Heart right ventricle (tissue), 16 donors: ENCODE data around the gene CLEC4G. TPM values are rescaled to one million over a fixed set of nuclear protein-coding genes. Genes with fewer than 3 reads are reported as not detected.

Experiments
- ATAC-seq, 8 donors: fragments of 200-7000 bp; cut with Tn5 transposase; one replicate each; pipeline ENCODE4 v1.9.1; 2020; ENCODE audit warnings: mild to moderate bottlenecking in 8 of 8, moderate library complexity in 8 of 8, moderate number of reproducible peaks in 1 of 8
- DNase-seq, 2 donors: peaks; one replicate each; pipeline ENCODE4 v3.0.0-alpha.2; 2020
- H3K27ac ChIP-seq, 10 donors: fragments of 200-600 bp; sonication (generic) in 2 of 10; one replicate each; pipeline versions ENCODE4 v1.5.0 to v1.8.0; 2020 to 2022; ENCODE audit warnings: mild to moderate bottlenecking in 3 of 10
- H3K27me3 ChIP-seq, 7 donors: fragments of 200-600 bp; one replicate each; pipeline ENCODE4 v1.8.0; 2021 to 2022; ENCODE audit warnings: mild to moderate bottlenecking in 2 of 7
- H3K36me3 ChIP-seq, 9 donors: fragments of 200-600 bp; sonication (generic) in 1 of 9; one replicate each; pipeline versions ENCODE4 v1.5.0 to v1.8.0; 2020 to 2022; ENCODE audit warnings: mild to moderate bottlenecking in 2 of 9
- H3K4me1 ChIP-seq, 9 donors: fragments of 200-600 bp; sonication (generic) in 1 of 9; one replicate each; pipeline versions ENCODE4 v1.5.0 to v1.8.0; 2020 to 2022; ENCODE audit warnings: mild to moderate bottlenecking in 4 of 9
- H3K4me3 ChIP-seq, 10 donors: fragments of 200-600 bp; sonication (generic) in 2 of 10; one replicate each; pipeline versions ENCODE4 v1.5.0 to v1.8.0; 2020 to 2022; ENCODE audit warnings: mild to moderate bottlenecking in 7 of 10, moderate library complexity in 2 of 10
- H3K9me3 ChIP-seq, 11 donors: fragments of 200-600 bp in 10 of 11; sonication (generic) in 2 of 11; one replicate each; pipeline versions ENCODE4 v1.5.0 to v1.8.0; 2013 to 2022; ENCODE audit warnings: mild to moderate bottlenecking in 2 of 11, control low read depth in 1 of 11, moderate library complexity in 1 of 11
- WGBS, 2 donors: extraction: QIAGEN DNeasy Blood & Tissue Kit; methylation state at CpG; one replicate each; pipeline ENCODE4 v1.1.7; 2013; ENCODE audit warnings: inconsistent platforms in 1 of 2; 5-methylcytosine and 5-hydroxymethylcytosine counted together
- intact Hi-C, 10 donors: fragments of 100-400 bp; cut with DNase I; formaldehyde crosslinking; loops; one replicate each; pipeline versions ENCODE4 v1.11.1 to v1.14.2; 2022
- polyA plus RNA-seq, 2 donors: library from polyadenylated mRNA; stranded (reverse); fragments of 200-250 nt; gene quantifications; one replicate each; pipeline ENCODE4 v1.2.3, GENCODE V29; 2013
- total RNA-seq, 10 donors: library from RNA; stranded (reverse); fragmentation: NEBNext Ultra II Directional in 3 of 10; extraction: Animal tissue kit (Norgen Biotek cat#: 25700) in 3 of 10; gene quantifications; one replicate each; pipeline versions ENCODE4 v1.2.1 to v1.2.4, GENCODE V29; 2021 to 2023
- TF ChIP-seq, protein P1 (sequence below), 9 donors: fragments of 200-600 bp; sonication (generic) in 2 of 9; IDR thresholded peaks; one replicate each; pipeline versions ENCODE4 v1.5.0 to v1.8.0; 2021 to 2022; ENCODE audit warnings: antibody characterized with exemption in 9 of 9, mild to moderate bottlenecking in 5 of 9, moderate library complexity in 1 of 9
- donor health status: Arrhythmogenic right ventricular cardiomyopathy.
- donor health status: ischemic (EF 13 %, LVEDD 7.1; RV severe dilation, severe dysfunction).
- donor health status: healthy with polysubstance abuse.
- donor health status: DM: no; HTN: yes; CAD: no.
- donor health status: DM: no; HTN: no; CAD: no.
- donor health status: ischemic (EF 25% LVEDD 6.9; RV normal size, moderate dysfunction).
- donor health status: ischemic (EF 25% LVEDD 5.7; RV mildly dilated, moderate dysfunction).
- donor health status: healthy.
- donor health status: DM: yes; HTN: yes; CAD: no.
- donor health status: Ischemic cardiomyopathy.
- donor health status: ischemic (EF 35%, LVEDD 5.7; RV mildly dilated, moderate dysfunction).
- donor health status: nonischemic (EF 11% LVEDD 7.7; RV severe dilation, severe dysfunction).
- donor health status: DM: yes; HTN: yes; CAD: no.
- donor health status: PGD.
- donor health status: ischemic (EF 29% LVEDD 5.4; RV normal size, mild dysfunction).
- donor health status: nonischemic (EF 23%, LVEDD 6.1; RV moderate dilation, normal function).

Gene CLEC4G
- total and polyA plus RNA-seq, 12 donors: 0.20 to 4.2 (median 0.73) TPM; not detected in 3

DNA sequence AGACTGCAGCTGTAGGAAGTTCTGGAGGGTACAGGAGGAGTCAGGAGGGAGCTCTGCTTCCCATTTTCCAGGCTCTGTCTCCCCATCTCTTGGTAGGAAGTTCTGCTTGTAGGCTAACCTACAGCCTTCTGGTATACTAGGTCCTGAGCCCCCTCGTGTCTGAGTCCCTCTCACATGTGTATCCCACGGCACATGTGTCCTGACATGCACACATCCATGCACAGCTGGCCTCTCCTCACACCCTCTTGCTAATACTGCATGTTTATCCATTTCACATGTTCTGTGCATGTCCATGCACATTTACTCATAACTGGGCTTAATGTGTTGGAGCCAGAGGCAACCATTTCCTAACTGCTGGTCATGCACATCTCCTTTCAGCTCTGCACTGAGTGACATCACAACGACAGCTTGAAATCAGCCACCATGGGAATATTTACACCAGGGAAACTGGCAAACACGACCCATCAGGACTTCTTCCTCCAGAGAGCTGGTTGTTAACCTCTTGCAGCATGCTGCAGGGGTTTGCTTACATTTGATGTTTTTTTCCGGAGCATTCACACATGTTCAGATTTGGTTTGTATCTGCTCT, 12.4 kb upstream of the CLEC4G start:
- 69 to 74% methylated on average over 5 of the region's 5 CpGs for WGBS, 2 donors
- DNase-seq (no peak), ATAC-seq (no peak)
- peak overlapping the region in 1 of 10 donors; percentile 29 for H3K4me3 ChIP-seq
- no peaks in the 10 kb centered on the region for H3K36me3 ChIP-seq
- TF ChIP-seq, protein P1, sequence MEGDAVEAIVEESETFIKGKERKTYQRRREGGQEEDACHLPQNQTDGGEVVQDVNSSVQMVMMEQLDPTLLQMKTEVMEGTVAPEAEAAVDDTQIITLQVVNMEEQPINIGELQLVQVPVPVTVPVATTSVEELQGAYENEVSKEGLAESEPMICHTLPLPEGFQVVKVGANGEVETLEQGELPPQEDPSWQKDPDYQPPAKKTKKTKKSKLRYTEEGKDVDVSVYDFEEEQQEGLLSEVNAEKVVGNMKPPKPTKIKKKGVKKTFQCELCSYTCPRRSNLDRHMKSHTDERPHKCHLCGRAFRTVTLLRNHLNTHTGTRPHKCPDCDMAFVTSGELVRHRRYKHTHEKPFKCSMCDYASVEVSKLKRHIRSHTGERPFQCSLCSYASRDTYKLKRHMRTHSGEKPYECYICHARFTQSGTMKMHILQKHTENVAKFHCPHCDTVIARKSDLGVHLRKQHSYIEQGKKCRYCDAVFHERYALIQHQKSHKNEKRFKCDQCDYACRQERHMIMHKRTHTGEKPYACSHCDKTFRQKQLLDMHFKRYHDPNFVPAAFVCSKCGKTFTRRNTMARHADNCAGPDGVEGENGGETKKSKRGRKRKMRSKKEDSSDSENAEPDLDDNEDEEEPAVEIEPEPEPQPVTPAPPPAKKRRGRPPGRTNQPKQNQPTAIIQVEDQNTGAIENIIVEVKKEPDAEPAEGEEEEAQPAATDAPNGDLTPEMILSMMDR (IDR thresholded peaks at IDR 0.05): no peak
- intact Hi-C loops: no loop called here
- H3K4me1 ChIP-seq: peaks cover 0 to 3% (median 0%) of the 10 kb centered on the region in 9 donors
- peaks cover 0 to 4% (median 0%) of the 10 kb centered on the region in 11 donors for H3K9me3 ChIP-seq
- peaks cover 0 to 33% (median 11%) of the 10 kb centered on the region in 7 donors for H3K27me3 ChIP-seq
- H3K27ac ChIP-seq: no peak overlapping the region

DNA sequence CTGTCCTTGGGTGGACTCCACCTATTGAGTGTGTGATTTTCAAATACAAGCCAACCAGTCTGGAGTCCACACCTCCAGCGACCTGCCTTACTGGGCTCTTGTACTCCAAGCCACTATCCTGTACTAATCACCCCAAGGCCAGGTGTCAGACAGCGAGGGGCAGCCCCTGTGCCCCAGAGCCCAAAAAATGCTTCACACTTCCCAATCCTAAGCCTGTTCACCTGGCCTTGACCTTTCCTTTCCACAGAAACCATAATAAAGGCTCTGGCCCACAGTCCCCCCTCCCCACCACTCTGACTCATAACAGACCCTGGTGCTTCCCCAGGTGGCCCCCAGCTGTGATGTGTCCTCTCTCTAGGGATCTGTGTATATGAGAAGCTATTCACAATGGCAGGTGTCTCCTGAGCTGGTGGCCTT, 11.5 kb upstream of the CLEC4G start:
- Histone ChIP-seq H3K27me3 (peaks cover 0 to 30% (median 13%) of the 10 kb centered on the region in 7 donors), H3K9me3 (peaks cover 0 to 4% (median 0%) of the 10 kb centered on the region in 11 donors)
- WGBS, 2 donors: 67 to 78% methylated on average over 2 of the region's 2 CpGs

DNA sequence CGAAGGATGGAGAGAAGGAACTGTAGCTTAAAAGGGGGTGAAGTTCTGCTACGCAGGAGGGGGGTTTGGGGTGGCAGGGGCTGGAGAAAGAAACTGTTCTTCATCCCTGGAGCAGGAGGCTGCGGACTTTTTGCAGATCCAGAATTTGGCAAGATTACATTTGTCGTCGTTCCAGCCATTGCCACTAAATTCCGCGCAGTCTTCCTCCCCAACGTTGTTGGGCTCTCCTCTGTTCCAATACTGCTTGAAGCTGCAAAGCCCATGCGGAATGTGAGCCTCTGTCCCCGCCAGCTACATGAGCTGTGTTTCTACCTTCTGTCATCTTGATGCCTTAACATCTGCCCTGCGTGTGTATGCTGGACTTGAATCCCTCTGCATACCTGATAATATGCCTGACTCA, 11.1 kb upstream of the CLEC4G start:
- Histone ChIP-seq H3K36me3 (no peaks in the 10 kb centered on the region), H3K4me1 (peaks cover 0 to 7% (median 0%) of the 10 kb centered on the region in 9 donors), H3K27ac (no peak overlapping the region), H3K4me3 (no peak overlapping the region), H3K27me3 (peaks cover 0 to 25% (median 9%) of the 10 kb centered on the region in 7 donors), H3K9me3 (peaks cover 0 to under 1% (median 0%) of the 10 kb centered on the region in 11 donors)
- ATAC-seq (no peak), DNase-seq (no peak)
- intact Hi-C loops: no loop called here
- TF ChIP-seq, protein P1 (IDR thresholded peaks at IDR 0.05): no peak
- 73 to 80% methylated on average over 11 of the region's 11 CpGs for WGBS, 2 donors

More for the DNA sequence above, 11.5 kb upstream of the CLEC4G start:
- Histone ChIP-seq H3K27ac (no peak overlapping the region), H3K4me1 (peaks cover 0 to 7% (median 0%) of the 10 kb centered on the region in 9 donors), H3K36me3 (no peaks in the 10 kb centered on the region), H3K4me3 (no peak overlapping the region)
- intact Hi-C loops: no loop called here
- no peak for DNase-seq
- ATAC-seq: no peak
- TF ChIP-seq, protein P1 (IDR thresholded peaks at IDR 0.05): no peak

DNA sequence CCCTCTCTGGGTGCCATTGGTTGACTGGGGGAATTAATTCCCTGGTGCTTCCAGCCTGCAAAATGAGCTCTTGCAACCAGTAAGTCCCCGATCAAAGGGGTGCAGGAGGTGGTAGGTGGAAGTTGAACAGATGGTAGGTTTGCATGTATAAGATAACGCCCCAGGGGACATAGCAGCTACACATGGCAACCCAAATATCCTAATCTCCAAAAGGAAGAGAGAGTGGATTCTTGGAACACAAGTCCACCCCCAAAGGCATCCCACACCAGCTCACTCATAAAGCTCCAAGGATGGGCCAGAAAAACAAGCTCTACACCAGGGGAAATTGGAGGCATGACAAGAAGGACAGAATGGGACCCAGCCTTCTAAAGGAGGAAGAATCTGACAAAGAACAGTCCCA, 10.7 kb upstream of the CLEC4G start:
- no peaks in the 10 kb centered on the region for H3K9me3 ChIP-seq
- no peak overlapping the region for H3K4me3 ChIP-seq
- intact Hi-C loops: no loop called here
- no peaks in the 10 kb centered on the region for H3K36me3 ChIP-seq
- no peak overlapping the region for H3K27ac ChIP-seq
- peaks cover 0 to 7% (median 0%) of the 10 kb centered on the region in 9 donors for H3K4me1 ChIP-seq
- DNase-seq: no peak
- TF ChIP-seq, protein P1 (IDR thresholded peaks at IDR 0.05): no peak
- ATAC-seq: no peak
- H3K27me3 ChIP-seq: peaks cover 0 to 24% (median 5%) of the 10 kb centered on the region in 7 donors
- 64 to 68% methylated on average over 2 of the region's 2 CpGs for WGBS, 2 donors
